Activated T-helper 9 cell treated with anti-CD3 and anti-CD28 coated beads, Interleukin-2, amount 50 U/mL, for 16 hours (primary cell): ENCODE results near the gene PWP2.

Experiments
- DNase-seq: peaks from one replicate; pipeline ENCODE4 v3.0.0-alpha.2; 2020; ENCODE audit warnings: low read depth

The PWP2 gene

DNA sequence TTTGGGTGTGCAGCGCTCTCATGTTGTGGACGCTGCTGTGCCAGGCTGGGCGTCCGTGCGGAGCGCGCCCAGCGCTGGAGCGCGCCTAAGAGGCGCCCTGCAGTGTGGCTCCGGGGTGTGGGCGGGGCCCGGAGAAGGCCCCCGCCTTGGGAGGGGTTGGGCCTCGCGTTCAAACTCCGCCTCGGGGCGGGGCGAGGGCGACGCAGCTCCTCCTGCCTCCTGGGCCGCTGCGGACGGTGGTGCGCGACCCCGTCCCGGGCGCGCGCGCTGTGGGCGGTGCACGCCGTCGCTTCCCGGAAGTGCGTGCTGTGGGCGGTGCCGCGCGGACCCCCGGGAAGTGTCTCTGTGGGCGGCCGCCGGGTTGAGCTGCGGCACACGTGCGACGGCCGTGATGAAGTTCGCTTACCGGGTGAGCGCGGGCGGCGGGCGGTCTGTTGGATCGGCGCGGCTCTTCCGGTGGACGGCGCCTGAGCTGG, at the start of gene PWP2:
TSS of gene PWP2 (plus strand) at position 374 of the 476 bp plus-strand sequence. CDS start at position 392, 18 bp downstream.
- peak; percentile 65 for DNase-seq

DNA sequence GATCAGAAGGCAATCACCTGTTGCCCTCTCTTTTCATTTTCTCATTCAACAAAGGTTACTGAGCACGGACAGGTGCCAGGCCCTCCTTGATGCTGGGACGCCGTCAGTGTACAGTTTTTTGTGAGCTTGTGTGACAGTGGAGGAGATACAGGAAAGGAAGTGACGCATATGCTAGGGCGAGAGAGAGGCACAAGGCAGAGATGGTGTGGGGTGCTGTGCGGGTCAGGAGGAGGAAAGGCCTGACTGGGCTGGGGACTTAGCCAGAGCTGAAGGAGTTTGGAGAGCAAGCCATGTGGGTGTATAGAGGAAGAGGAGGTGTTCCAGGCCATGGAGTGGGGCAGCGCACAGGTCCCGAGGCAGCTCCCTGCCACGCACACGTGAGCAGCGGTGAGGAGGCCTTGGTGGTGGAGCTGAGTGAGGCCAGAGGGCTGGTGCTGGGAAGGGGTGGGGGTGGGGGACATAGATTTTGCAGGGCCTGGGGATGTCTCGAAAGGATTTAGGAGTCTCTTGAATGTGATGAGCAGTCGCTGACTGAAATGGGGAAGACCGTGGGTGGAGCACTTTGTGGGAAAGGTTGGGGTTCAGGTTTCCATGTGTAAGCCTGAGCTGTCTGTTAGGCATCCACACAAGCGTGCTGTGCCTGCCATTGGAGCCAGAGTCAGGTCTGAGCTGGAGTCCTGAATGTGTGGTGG, 49.1 kb upstream of the PWP2 start:
- peak; percentile 14 for DNase-seq

DNA sequence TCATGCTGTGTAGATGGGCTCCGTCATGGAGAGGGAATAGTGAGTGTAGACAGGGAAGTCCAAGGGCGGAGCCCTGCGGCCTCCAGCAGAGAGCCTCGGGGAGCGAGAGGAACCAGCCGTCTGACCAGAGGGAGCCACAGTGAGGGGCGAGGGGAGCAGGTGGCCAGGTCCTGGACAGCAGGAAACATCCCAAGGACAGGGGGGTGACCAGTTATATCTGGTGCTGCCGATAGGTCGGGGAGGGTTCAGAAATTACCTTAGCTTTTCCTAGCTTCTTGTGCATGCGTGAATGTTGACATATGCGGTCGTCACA, 48.6 kb upstream of the PWP2 start:
- no peak for DNase-seq

DNA sequence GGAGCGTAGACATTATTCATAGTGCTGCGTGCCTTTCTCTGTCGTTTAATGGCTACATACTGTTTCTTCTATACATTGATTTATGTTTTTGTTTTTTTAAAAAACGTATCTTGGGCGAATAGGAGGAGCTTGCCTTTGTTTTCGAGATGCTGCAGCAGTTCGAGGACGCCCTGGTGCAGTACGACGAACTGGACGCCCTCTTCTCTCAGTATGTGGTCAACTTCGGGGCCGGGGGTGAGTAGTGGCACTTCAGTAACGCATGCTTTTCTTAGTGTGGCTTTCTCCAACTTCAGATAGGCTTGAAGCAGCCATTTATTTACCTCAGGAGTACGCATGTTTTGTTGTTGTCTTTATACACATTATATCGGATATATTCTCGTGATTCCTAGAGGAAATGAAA, 48.2 kb upstream of the PWP2 start:
- DNase-seq = no peak

DNA sequence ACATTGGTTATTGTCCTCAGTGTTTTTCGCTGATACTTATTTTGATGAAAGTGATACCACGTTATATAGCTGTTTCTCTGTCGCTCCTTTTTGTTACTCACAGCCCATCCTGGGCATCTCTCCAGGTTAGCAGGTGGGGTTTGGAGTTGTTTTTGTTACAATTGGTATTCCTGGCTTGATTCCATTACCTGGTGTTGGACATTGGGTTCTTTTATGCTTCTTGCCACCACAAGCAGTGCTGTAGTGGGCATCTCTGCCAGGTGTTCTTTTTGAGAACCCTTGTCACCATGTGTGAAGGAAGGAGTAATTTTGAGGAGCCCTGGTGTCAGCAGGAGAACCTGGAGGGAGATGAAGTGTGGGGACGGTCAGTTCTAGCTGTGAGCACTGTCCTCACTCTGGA, 47.5 kb upstream of the PWP2 start:
- DNase-seq = no peak

DNA sequence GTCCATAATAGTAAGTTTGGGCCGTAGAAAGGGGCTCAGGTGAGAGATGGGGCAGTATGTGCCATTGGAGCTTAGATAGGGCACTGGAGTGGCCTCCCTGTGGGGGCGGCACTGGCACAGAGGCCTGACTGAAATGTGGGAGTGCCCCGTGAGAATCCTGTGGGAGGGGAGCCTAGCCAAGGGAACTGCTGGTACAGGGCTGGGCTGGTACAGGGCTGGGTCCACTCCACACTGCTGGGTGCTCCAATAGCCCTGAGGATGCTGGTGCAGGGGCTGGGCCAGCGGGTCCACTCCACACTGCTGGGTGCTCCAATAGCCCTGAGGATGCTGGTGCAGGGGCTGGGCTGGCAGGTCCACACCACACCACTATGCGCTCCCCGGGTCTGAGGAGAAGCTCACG, 44.8 kb upstream of the PWP2 start:
- no peak for DNase-seq

DNA sequence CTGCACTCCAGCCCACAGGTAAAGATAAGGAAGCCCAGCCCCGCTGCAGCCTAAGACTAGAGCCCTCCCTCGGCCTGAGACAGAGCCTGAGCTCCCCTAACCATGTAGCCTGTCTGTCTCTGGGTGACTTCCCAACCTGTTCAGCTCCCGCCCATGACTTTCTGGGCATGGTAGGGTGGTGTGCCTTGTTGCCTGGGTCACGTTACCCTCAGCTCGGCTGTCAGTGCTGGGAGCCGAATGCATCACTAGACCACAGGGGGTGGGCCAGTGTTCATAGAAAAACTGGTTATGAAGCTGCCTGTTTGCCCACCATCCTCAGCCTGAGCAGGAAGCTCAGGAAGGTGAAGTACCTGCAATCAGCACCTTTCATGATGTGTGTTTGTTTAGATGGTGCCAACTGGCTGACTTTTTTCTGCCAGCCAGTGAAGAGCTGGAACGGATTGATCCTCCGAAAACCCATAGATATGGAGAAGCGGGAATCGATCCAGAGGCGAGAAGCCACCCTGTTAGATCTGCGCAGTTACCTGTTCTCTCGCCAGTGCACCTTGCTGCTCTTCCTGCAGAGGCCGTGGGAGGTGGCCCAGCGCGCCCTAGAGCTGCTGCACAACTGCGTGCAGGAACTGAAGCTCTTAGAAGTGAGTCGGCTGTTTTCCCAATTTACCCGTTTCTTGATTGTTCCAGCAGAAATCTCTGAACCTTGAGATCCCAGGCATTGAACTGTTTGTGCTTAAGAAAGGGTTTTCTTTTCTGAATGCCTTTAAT, 43.9 kb upstream of the PWP2 start:
- no peak for DNase-seq

DNA sequence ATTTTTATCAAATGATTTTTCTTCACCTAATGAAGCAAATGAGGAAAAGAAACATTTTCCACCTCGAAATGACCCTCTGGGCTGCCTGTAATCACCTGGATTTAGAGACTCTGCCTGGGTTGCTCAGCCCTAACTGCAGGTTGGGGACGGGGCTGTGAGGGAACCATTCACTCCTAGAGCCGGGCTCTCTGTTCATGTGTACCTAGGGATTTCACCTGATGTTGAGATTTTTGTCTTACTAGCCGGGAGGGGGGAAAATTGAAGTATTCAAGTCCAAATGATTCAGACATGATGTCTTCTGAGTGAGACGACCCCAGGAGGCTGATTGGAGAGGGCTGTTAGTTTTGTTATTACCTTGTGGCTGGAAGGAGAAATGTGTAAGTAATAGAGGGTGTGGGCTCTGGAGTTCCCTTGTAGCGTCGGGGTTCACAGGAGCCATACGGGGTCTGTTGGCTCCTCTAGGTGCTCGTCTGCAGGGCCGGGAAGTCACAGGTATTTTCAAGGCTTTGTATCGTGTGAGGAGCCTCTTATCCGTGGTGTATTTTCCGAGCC, 42.3 kb upstream of the PWP2 start:
- no peak for DNase-seq

DNA sequence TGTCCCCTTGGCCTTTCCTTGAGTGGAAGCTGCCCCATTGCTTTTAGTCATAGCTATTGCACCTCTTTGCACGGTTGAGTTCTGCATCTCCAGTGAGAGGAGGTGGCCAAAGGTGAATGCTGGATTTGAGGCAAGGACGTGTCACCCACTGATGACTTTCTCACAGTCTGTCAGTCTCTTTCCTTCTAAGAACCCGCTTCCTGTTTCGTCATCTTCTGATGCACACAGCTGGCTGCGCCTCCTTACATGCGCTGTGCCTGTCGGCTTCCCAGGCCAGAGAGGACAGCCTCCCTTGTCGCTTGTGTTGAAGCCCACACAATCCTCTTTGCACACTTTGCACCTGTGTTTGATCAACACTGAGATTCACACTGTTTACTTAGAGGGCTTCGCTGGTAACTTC, 41.8 kb upstream of the PWP2 start:
- DNase-seq = peak; percentile 62

DNA sequence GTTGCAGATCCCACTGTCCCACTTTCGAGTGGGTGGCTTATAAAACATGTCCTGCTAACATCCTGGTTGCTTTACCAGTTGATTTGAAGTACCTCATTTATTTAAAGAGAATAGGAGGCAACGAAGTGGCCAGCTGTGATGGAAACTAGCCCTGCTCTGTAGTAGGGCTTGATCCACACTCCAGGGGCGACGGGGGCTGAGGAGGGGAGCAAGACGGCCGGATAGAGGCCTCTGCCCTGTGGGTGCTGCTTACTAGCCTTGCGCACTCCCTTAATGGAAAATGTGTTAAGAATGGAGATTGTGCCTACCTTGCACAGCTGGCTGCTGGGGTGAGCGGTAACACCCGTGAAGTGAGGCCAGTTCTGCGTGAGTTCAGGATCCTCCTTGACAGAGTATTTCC, 41.1 kb upstream of the PWP2 start:
- DNase-seq = no peak

DNA sequence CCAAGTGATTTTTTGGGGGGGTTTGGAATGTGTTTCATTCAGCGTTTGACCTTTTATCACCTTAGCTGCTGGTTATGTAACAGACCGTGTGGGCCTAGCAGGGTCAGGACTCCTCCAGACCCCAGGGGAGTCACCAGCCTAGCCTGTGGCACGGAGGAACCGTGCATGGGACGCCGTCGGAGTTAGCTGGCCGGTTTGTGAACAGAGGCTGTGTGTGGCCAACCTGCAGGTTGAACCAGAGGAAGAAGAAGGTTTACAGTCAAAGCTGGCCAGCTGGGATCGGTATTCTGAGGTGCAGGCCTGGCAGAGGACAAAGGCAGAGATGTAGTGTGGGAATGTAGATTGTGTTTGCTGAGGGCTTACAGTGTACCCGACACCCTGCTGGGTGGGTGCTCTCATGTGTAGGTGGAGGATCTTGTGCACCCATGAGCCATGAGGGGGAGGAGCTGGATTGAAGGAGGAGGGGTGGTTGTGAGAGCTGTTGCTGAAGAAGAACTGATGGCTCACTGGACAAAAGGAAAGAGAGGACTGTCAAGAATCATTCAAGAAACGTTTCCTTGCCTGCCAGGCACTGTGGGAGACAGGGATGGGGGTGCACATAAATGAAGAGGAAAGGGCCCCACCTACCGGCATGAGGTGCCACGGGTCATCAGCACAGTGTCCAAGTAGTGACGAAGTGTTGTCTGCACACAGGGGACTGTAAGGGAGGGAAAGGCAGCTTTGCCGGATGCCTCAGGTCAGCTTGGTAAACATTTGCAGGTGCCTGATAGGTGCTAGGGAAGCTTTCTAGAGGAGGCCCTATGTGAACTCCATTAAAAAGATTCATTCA, 40.0 kb upstream of the PWP2 start:
- DNase-seq = no peak

DNA sequence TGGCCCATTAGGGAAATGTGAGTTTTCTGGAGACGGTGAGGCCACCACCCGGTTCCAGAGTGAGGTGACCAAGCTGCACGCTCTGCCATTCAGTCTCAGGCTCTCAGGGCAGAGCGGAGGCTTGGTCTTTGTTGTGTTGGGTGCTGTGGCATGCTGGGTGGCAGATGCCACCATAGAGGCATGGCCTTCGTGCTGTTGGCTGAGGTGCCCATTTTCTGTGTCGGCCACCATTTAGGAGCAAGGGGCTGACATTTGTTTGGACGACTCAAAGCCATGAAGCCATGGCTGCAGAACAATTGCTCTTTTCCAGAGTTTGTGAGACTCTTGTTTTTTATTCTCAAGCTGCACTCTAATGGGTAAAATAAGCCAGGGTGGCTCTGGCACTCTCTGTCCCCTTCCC, 36.8 kb upstream of the PWP2 start:
- no peak for DNase-seq

DNA sequence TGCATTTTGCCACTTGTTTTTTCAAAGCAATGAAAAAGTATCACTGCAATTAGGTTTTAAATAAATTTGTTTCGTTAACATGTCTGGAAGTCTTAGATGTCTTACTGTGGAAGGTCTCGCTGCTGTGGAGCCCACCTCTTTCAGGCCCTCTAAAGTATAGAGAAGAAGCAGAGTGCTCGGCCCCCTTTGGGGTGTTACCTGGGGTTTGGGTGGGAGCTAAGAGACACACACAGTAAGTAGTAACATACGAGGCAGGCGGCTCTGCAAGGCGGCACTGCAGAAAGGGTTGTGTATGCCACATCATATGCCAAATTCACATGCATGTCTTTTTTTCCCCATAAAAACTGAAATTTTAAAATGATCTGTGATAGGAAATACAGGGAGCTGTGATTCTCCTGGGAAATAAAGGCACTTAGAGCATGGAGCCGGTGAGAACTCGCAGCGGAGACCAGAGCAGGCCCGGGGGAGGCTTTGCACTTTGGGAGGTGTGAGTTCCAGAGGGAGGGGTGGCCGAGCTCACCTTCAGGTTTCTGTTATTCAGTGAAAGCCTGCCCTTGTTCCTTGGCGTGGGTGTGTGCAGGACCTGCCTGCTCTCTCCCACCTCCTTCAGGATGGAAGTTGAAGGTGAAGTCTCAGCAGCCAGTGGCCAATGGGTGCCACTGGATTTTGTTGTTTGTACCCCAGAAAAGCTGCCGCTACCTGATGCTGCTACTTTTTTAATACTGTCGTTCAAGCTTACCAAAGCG, 35.7 kb upstream of the PWP2 start:
- DNase-seq = no peak

DNA sequence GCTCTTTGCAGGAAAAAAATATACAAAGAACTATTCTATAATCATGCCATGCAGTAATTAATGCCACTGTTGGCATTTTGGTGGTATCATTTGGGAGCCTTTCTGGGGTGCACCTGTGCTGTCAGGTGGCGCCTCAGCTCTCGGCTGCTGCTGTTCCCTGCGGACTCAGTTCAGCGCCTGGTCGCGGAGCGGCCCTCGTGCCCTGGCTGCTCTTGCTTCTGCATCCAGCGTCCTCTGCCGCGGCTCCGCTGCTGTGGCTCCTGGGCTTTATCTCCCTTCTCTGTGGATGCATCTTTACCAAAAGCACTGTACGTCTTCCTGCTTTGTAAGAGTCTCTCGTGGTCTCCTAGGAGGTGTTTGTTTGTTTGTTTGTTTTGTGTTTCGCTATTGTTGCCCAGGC, 35.1 kb upstream of the PWP2 start:
- no peak for DNase-seq

DNA sequence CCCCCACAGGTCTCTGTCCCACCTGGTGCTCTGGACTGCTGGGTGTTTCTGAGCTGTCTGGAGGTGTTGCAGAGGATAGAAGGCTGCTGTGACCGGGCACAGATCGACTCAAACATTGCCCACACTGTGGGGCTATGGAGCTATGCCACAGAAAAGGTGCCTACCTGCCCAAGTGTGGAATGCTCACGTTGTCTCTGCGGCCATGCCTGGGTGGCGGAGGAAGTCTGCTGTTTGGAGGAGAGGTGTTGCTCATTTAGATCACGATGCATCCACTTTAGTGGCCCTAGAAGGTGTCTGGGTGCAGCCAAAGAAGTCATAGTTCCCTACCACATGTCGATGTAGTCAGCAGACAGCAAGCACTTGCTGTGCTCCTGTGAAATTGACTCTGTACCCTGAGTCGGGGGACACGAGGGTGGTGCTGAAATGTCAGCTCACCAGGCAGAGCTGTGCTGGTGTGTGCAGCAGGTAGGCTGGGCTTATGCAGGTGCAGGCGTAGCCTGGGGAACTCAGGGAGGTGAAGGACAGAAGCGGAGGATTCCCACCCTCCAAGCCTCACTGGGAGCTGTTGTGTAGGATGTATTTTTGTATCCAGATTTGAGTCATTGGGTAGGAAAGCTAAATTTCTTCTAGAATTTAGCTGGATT, 32.8 kb upstream of the PWP2 start:
- DNase-seq = no peak

DNA sequence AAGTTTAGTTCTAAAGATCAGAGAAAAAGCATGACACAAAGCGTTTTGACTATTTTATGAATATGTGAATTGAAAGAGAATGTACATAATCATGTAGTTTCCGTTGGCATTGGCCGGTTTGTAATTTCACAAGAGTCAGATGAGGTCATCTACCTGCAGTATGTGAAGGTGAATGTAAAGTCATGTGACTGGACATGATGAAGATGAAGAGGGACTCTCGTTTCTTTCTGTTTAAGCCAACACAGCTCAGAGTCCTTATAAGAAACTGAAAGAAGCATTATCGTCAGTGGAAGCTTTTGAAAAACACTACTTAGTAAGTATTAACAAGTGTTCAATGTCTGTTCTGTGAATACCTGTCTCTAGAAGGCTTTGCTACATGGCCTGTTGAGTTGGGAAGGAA, 30.9 kb upstream of the PWP2 start:
- no peak for DNase-seq

DNA sequence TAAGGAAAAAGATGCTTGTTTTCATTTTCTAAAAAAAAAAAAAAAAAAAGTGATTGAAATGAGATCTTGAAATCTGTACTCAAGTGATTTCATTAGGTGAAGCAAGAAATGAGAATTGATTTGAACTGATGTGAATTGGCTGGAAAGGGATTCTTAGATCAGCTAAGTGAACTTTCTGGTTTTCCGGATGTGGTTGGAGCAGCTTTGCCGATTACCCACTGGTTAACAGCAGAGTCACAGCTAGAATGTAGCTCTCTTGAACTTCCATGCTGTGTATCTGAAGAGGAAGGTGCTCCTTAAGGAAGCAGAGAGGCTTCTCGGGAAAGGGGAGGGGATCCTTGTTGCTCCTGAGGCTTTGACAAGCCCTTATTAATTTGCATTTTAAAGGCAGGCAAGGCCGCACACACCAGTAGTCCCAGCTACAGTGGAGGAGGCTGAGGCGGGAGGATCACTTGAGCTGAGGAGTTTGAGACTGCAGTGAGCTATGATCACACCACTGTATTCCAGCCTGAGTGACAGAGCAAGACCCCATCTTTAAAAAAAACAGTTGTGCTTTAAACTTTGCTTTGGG, 28.7 kb upstream of the PWP2 start:
- no peak for DNase-seq

DNA sequence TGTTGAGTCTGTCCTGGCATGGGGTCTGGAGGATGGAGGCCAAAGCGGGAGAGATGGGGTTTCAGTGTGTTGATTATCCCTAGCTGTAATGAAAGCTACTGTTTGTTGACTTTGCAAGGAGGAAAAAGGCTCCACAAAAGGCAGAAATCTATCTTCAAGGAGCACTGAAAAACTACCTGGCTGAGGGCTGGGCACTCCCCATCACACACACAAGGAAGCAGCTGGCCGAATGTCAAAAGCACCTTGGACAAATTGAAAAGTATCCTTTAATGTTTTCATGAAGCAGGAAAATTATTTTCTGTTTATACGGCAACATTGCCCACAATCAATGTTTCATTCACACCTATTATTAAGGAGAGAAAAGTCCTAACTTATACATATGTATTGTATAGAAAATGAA, 27.8 kb upstream of the PWP2 start:
- DNase-seq = no peak

DNA sequence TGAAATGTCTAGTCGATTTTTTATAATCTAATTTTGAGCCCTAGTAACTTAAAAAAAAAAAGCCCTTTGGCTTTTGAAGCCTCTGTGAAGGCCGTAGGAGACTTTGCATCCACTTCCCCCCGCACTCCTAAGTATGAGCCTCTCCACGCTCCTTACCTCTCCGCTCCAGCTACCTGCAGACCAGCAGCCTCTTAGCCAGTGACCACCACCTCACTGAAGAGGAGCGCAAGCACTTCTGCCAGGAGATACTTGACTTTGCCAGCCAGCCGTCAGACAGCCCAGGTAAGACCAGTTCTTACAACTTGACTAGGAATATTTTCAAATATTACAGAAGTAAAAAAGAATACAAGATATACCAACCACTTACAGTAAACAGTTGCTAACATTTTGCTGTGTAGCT, 27.4 kb upstream of the PWP2 start:
- DNase-seq = no peak

DNA sequence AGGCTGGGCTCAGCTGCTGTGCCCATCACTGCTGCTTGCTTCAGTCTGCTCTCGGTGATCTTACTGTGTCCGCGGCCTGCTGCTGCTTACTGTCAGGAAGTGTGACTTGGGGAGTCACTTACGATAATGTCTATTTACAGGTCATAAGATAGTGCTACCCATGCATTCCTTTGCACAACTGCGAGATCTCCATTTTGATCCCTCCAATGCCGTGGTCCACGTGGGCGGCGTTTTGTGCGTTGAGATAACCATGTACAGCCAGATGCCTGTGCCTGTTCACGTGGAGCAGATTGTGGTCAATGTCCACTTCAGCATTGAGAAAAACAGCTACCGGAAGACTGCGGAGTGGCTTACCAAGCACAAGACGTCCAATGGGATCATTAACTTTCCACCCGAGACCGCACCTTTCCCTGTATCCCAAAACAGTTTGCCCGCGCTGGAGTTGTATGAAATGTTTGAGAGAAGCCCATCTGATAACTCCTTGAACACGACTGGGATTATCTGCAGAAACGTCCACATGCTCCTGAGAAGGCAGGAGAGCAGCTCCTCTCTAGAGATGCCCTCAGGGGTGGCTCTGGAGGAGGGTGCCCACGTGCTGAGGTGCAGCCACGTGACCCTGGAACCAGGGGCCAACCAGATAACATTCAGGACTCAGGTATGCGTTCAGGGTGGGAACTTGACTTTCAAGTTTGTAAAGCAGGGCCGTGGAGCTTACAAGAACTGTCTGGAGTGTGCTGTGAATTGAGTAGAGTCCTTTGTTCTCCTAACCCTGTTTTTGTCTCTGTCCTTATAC, 24.4 kb upstream of the PWP2 start:
- DNase-seq = no peak
